Kidney (tissue), 14 donors: ENCODE results near the gene PRR5L. TPM values are rescaled to one million over a fixed set of nuclear protein-coding genes. Genes with fewer than 3 reads are reported as not detected.

Experiments used
- DNase-seq, 5 donors: peaks; one replicate each; pipeline ENCODE4 v3.0.0-alpha.2; 2013 to 2020
- FAIRE-seq: peaks from 2 replicates; lab custom pipeline; 2012; peaks lifted over from hg19 to GRCh38; lab: Jason Lieb, UNC
- H3K27ac ChIP-seq, 2 donors: one replicate each; pipeline ENCODE4 v1.7.0; 2013; ENCODE audit warnings: low read depth in 2 of 2, low read length in 2 of 2, inconsistent platforms in 1 of 2
- H3K27me3 ChIP-seq: one replicate; pipeline ENCODE4 v1.7.1; 2013; ENCODE audit warnings: low read length, inconsistent platforms; ENCODE audit not compliant: control insufficient read depth, insufficient read depth
- H3K36me3 ChIP-seq, 3 donors: one replicate each; pipeline versions ENCODE4 v1.7.0 to v1.7.1; 2013; ENCODE audit warnings: low read length in 3 of 3, control low read depth in 1 of 3, inconsistent platforms in 1 of 3; ENCODE audit not compliant: insufficient read depth in 3 of 3, control insufficient read depth in 2 of 3
- H3K4me1 ChIP-seq, 3 donors: one replicate each; pipeline versions ENCODE4 v1.7.0 to v1.7.1; 2013; ENCODE audit warnings: low read length in 3 of 3, inconsistent platforms in 1 of 3, low read depth in 1 of 3; ENCODE audit not compliant: control insufficient read depth in 2 of 3, insufficient read depth in 2 of 3
- H3K4me3 ChIP-seq, 3 donors: one replicate each; pipeline versions ENCODE4 v1.7.0 to v1.8.1; 2013; ENCODE audit warnings: low read length in 3 of 3, control low read depth in 1 of 3, inconsistent platforms in 1 of 3
- H3K9ac ChIP-seq, 3 donors: one replicate each; pipeline versions ENCODE4 v1.7.0 to v1.7.1; 2013; ENCODE audit warnings: low read length in 3 of 3, control low read depth in 1 of 3, inconsistent platforms in 1 of 3
- H3K9me3 ChIP-seq, 3 donors: one replicate each; pipeline versions ENCODE4 v1.7.0 to v1.7.1; 2013; ENCODE audit warnings: low read length in 3 of 3, control low read depth in 1 of 3, inconsistent platforms in 1 of 3; ENCODE audit not compliant: control insufficient read depth in 2 of 3, insufficient read depth in 1 of 3
- CTCF ChIP-seq: IDR thresholded peaks from 3 replicates; pipeline ENCODE4 v1.5.1; 2012; ENCODE audit warnings: mild to moderate bottlenecking, moderate library complexity, borderline replicate concordance; ENCODE audit not compliant: insufficient read depth; ENCODE audit errors: extremely low read depth
- intact Hi-C: fragments of 100-400 bp; cut with DNase I; formaldehyde crosslinking; loops from one replicate; pipeline ENCODE4 v1.11.1; 2022
- polyA plus RNA-seq: library from polyadenylated mRNA; stranded (reverse); fragments of 350-450 nt; fragmentation: Illumina TruSeq; extraction: RNeasy Lipid Tissue Mini Kit (QIAGEN cat#74804); gene quantifications from one replicate; pipeline ENCODE4 v1.2.3, GENCODE V29; 2014; ENCODE audit warnings: low read depth, low replicate concordance; ENCODE audit not compliant: insufficient read depth
- total RNA-seq: library from RNA; stranded (reverse); fragmentation: NEBNext Ultra II Directional; extraction: Animal tissue kit (Norgen Biotek cat#: 25700); gene quantifications from one replicate; pipeline ENCODE4 v1.2.1, GENCODE V29; 2021
- donor health status: control.
- donor health status: control.
- donor health status: control.
- donor health status: control.
- donor health status: control.
- donor health status: DM: yes; HTN: yes; CAD: no.
- donor health status: Normal renal cell carcinoma (clear cell type).

Gene PRR5L
- total and polyA plus RNA-seq, 2 donors from 2014 or later, result 6.3 to 17.5 TPM

GRCh38 chr11:36377759-36378564 is 81.9 kb downstream of the PRR5L start:
- TF ChIP-seq CTCF, result no peak
- peaks cover 0 to 6% (median 2%) of the 10 kb centered on the region in 3 donors for H3K4me1 ChIP-seq
- H3K27ac ChIP-seq, result peak overlapping the region; percentile 55 to 59
- no peak for DNase-seq
- no peaks in the 10 kb centered on the region for H3K27me3 ChIP-seq
- H3K9me3 ChIP-seq, result no peaks in the 10 kb centered on the region
- peak overlapping the region; percentile 57 to 82 (median 80) for H3K4me3 ChIP-seq
- H3K9ac ChIP-seq, result peak overlapping the region in 1 of 3 donors; percentile 65
- no peak for FAIRE-seq
- intact Hi-C loops, result no loop called here
- H3K36me3 ChIP-seq, result no peaks in the 10 kb centered on the region

- Histone ChIP-seq H3K27ac (no peak overlapping the region), H3K4me1 (peaks cover 0 to 6% (median 2%) of the 10 kb centered on the region in 3 donors), H3K36me3 (no peaks in the 10 kb centered on the region), H3K9me3 (no peaks in the 10 kb centered on the region), H3K27me3 (no peaks in the 10 kb centered on the region), H3K9ac (no peak overlapping the region), H3K4me3 (no peak overlapping the region)
- FAIRE-seq, result no peak
- intact Hi-C loops, result no loop called here
- no peak for DNase-seq
- TF ChIP-seq CTCF, result no peak
Observed at GRCh38 chr11:36379653-36380052, 83.6 kb downstream of the PRR5L start.

- no peak for TF ChIP-seq CTCF
- Histone ChIP-seq H3K4me1 (peaks cover 0 to 6% (median 2%) of the 10 kb centered on the region in 3 donors), H3K27ac (no peak overlapping the region), H3K9me3 (no peaks in the 10 kb centered on the region), H3K36me3 (no peaks in the 10 kb centered on the region), H3K9ac (no peak overlapping the region), H3K4me3 (no peak overlapping the region), H3K27me3 (no peaks in the 10 kb centered on the region)
- DNase-seq, result peak in 1 of 5 donors; percentile 57
- intact Hi-C loops, result no loop called here
- FAIRE-seq, result no peak
Observed at GRCh38 chr11:36380296-36381014, 84.4 kb downstream of the PRR5L start.
